HuH-7.5 (cell line): ENCODE results near the gene GIT2.
A peak's percentile ranks its signal among the peaks of the same experiment; 100 is the strongest.
"Not testable (repeated sequence)": the region's sequence is repeated elsewhere in the genome, so short reads cannot be mapped to it uniquely, and the experiment has no call there.

ENCODE experiments used
- DNase-seq: peaks from one replicate; pipeline ENCODE4 v3.0.0; 2011; ENCODE audit warnings: low spot score

GIT2 gene

GRCh38 chr12:109891731-109892130, 104.4 kb downstream of the GIT2 start:
- not testable (repeated sequence) for DNase-seq

- DNase-seq: no peak
These were observed 105.5 kb downstream of the GIT2 start for GRCh38 chr12:109890620-109891170.

- no peak for DNase-seq
These were observed 107.8 kb downstream of the GIT2 start for GRCh38 chr12:109888179-109889020.

GRCh38 chr12:109885616-109886015, 110.6 kb downstream of the GIT2 start:
- no peak for DNase-seq

GRCh38 chr12:109883461-109883860, 112.7 kb downstream of the GIT2 start:
- no peak for DNase-seq

- no peak for DNase-seq
These were observed 114.4 kb downstream of the GIT2 start for GRCh38 chr12:109881752-109882151.

GRCh38 chr12:109880938-109881337, 115.2 kb downstream of the GIT2 start:
- DNase-seq: no peak

GRCh38 chr12:109880043-109880931, 115.9 kb downstream of the GIT2 start, which contains the start of gene GLTP:
TSS of gene GLTP (minus strand) at chr12:109880541. CDS start at chr12:109880374, 167 bp downstream.
- peak; percentile 92 for DNase-seq
